OCI-LY3 (cell line): ENCODE results near the gene ARL2BP.

ENCODE experiments used
- H2AFZ ChIP-seq: fragments of 200-600, 300-600 bp; shearing (Covaris generic); 2 replicates; pipeline ENCODE4 v1.6.0; 2014; ENCODE audit warnings: antibody characterized with exemption, low read depth, low read length
- H3K27ac ChIP-seq: fragments of 200-600, 300-600 bp; sonication (generic); 2 replicates; pipeline ENCODE4 v1.5.1; 2014; ENCODE audit warnings: mild to moderate bottlenecking, low read length, moderate library complexity, mixed read lengths
- H3K27me3 ChIP-seq: fragments of 200-600, 300-600 bp; sonication (generic); 2 replicates; pipeline ENCODE4 v1.6.1; 2014; ENCODE audit warnings: low read depth, low read length, mixed read lengths
- H3K36me3 ChIP-seq: fragments of 200-600, 300-600 bp; sonication (generic); replicated peaks from 2 replicates; pipeline ENCODE3; 2014; ENCODE audit warnings: low read depth, low read length, mixed read lengths
- H3K4me1 ChIP-seq: fragments of 300-600, 200-600 bp; sonication (generic); 2 replicates; pipeline ENCODE4 v1.6.1; 2014; ENCODE audit warnings: low read length, mixed read lengths
- H3K4me2 ChIP-seq: fragments of 200-600, 300-600 bp; sonication (generic); 2 replicates; pipeline ENCODE4 v1.6.1; 2014; ENCODE audit warnings: low read length, mixed read lengths
- H3K4me3 ChIP-seq: fragments of 300-600, 200-600 bp; sonication (generic); 2 replicates; pipeline ENCODE4 v1.5.1; 2014; ENCODE audit warnings: antibody characterized with exemption, mild to moderate bottlenecking, low read length, moderate library complexity
- H3K79me2 ChIP-seq: fragments of 300-600, 200-600 bp; shearing (Covaris generic); 2 replicates; pipeline ENCODE4 v1.6.1; 2014; ENCODE audit warnings: mild to moderate bottlenecking, low read length, mixed read lengths
- H3K9ac ChIP-seq: fragments of 300-600, 200-600 bp; shearing (Covaris generic); 2 replicates; pipeline ENCODE4 v1.6.0; 2014; ENCODE audit warnings: mild to moderate bottlenecking, low read length, moderate library complexity
- H3K9me3 ChIP-seq: fragments of 200-600, 300-600 bp; shearing (Covaris generic); 2 replicates; pipeline ENCODE4 v1.6.1; 2014; ENCODE audit warnings: low read length, mixed read lengths; ENCODE audit not compliant: insufficient read depth
- H4K20me1 ChIP-seq: fragments of 200-600, 300-600 bp; sonication (generic); 2 replicates; pipeline ENCODE4 v1.6.1; 2016; ENCODE audit warnings: low read length, mixed read lengths; ENCODE audit not compliant: insufficient read depth
- EZH2phosphoT487 ChIP-seq: fragments of 200-600 bp; shearing (Covaris generic); IDR thresholded peaks from 2 replicates; pipeline ENCODE4 v1.6.1; 2018; ENCODE audit warnings: antibody characterized with exemption, mixed run types, low read depth
- TF ChIP-seq, protein P1 (sequence below): fragments of 200-600, 300-600 bp; sonication (generic); IDR thresholded peaks from 2 replicates; pipeline ENCODE4 v1.5.1; 2014; ENCODE audit warnings: antibody characterized with exemption, low read length, low read depth

Gene ARL2BP

DNA sequence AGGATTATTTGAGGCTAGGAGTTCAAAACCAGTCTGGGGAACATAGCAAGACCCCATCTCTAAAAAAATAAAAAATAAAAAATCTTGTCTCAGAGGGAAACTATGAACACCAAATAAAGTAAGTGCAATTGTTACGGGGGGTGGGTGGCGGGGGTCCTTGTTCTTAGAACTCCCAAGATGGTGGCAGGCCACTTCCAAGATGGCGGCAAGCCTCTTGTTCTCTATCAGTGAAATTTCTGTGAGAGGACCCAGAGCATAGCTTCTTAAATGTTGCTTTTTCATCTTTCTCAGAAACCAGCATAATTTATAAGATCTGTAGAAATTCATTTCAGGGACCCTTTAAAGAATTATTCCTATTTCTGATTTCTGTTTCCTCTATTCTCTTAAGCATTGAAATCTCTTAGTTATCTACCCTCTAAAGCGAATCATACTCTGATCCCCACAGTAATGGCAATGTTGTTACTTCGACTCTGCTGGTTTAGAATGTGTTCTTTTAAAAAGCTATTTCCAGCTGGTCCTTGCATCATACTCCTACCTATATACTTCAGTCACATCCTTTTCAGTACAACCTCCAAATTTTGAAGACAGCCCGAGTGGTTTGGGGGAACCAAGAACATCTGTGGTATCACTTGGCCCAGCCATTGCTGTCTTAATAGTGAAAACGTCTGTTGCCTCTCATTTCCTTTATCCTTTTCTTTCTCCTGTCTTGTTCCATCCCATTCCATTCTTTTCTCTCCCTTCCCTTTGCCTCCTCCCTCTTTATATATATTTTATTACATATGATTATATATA, 42.8 kb upstream of the ARL2BP start:
- Histone ChIP-seq H3K27ac (no peak overlapping the region), H3K9ac (no peak overlapping the region), H3K4me2 (no peak overlapping the region), H3K4me1 (no peaks in the 10 kb centered on the region), H4K20me1 (no peaks in the 10 kb centered on the region), H2AFZ (no peak overlapping the region), H3K79me2 (peaks cover 8% of the 10 kb centered on the region; the same call in 1 of the 2 replicates), H3K9me3 (no peaks in the 10 kb centered on the region), H3K36me3 (peaks cover 20% of the 10 kb centered on the region), H3K4me3 (no peak overlapping the region), H3K27me3 (no peaks in the 10 kb centered on the region)
- no peak for TF ChIP-seq EZH2phosphoT487
- TF ChIP-seq, protein P1, sequence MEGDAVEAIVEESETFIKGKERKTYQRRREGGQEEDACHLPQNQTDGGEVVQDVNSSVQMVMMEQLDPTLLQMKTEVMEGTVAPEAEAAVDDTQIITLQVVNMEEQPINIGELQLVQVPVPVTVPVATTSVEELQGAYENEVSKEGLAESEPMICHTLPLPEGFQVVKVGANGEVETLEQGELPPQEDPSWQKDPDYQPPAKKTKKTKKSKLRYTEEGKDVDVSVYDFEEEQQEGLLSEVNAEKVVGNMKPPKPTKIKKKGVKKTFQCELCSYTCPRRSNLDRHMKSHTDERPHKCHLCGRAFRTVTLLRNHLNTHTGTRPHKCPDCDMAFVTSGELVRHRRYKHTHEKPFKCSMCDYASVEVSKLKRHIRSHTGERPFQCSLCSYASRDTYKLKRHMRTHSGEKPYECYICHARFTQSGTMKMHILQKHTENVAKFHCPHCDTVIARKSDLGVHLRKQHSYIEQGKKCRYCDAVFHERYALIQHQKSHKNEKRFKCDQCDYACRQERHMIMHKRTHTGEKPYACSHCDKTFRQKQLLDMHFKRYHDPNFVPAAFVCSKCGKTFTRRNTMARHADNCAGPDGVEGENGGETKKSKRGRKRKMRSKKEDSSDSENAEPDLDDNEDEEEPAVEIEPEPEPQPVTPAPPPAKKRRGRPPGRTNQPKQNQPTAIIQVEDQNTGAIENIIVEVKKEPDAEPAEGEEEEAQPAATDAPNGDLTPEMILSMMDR = no peak

DNA sequence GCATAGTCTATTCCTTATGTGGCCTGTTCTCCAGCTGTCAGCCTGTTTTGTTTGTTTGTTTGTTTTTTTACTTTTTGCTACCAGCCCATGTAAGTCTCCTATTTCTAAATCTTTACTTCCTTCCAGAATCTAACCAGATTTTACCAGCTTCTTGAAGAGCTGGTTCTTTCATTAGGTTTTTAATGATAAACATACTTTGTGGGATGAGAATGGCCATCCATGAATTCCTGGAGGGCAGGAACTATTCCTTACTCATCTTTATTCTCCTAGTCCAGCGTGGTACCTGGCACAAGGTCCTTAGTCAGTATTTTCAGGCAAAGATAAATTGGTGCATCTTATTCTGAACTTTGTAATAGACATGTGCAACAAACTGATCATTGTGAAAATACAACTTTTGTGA, 41.6 kb upstream of the ARL2BP start:
- peaks cover 5% of the 10 kb centered on the region; the same call in 1 of the 2 replicates for H3K79me2 ChIP-seq
- H3K9ac ChIP-seq = no peak overlapping the region
- H3K27me3 ChIP-seq = no peaks in the 10 kb centered on the region
- H3K4me1 ChIP-seq = no peaks in the 10 kb centered on the region
- no peak overlapping the region for H2AFZ ChIP-seq
- no peak overlapping the region for H3K4me3 ChIP-seq
- no peak overlapping the region for H3K4me2 ChIP-seq
- no peaks in the 10 kb centered on the region for H3K9me3 ChIP-seq
- no peaks in the 10 kb centered on the region for H4K20me1 ChIP-seq
- no peak for TF ChIP-seq EZH2phosphoT487
- TF ChIP-seq, protein P1 = no peak
- H3K36me3 ChIP-seq = peaks cover 24% of the 10 kb centered on the region
- H3K27ac ChIP-seq = no peak overlapping the region

- H4K20me1 ChIP-seq = no peaks in the 10 kb centered on the region
- no peaks in the 10 kb centered on the region for H3K27me3 ChIP-seq
- H2AFZ ChIP-seq = no peak overlapping the region
- H3K4me1 ChIP-seq = no peaks in the 10 kb centered on the region
- no peak overlapping the region for H3K4me2 ChIP-seq
- H3K79me2 ChIP-seq = no peaks in the 10 kb centered on the region
- H3K36me3 ChIP-seq = peaks cover 27% of the 10 kb centered on the region
- no peaks in the 10 kb centered on the region for H3K9me3 ChIP-seq
- H3K27ac ChIP-seq = no peak overlapping the region
- H3K9ac ChIP-seq = no peak overlapping the region
- no peak overlapping the region for H3K4me3 ChIP-seq
- TF ChIP-seq EZH2phosphoT487 = no peak
- TF ChIP-seq, protein P1 = no peak
Observed at GRCh38 chr16:57204675-57205074, 40.4 kb upstream of the ARL2BP start.

DNA sequence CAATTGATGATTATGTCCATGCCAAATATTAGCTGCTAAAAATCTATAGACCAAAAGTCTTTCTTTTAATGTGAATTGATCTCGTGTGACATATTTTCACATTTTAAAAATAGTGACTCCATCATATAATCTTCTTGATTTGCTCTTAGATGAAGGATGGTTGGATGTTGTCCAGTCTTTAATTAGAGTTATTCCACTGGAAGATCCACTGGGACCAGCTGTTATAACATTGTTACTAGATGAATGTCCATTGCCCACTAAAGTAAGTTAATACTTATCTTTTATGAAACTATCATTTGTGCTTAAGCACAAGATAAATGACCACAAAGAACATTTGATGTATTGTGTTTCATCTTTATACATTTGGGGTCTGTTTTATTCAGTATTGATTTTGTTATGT, 36.1 kb upstream of the ARL2BP start:
- Histone ChIP-seq H3K4me1 (no peaks in the 10 kb centered on the region), H3K9ac (no peak overlapping the region), H3K36me3 (peaks cover 49% of the 10 kb centered on the region), H2AFZ (no peak overlapping the region), H3K27ac (no peak overlapping the region), H3K27me3 (no peaks in the 10 kb centered on the region), H3K4me3 (no peak overlapping the region), H4K20me1 (no peaks in the 10 kb centered on the region), H3K4me2 (no peak overlapping the region), H3K9me3 (no peaks in the 10 kb centered on the region), H3K79me2 (no peaks in the 10 kb centered on the region)
- TF ChIP-seq EZH2phosphoT487 = no peak
- TF ChIP-seq, protein P1 = no peak
